OCI-LY3 (cell line): ENCODE results near the gene PLOD1.

Experiments
- EZH2phosphoT487 ChIP-seq: fragments of 200-600 bp; shearing (Covaris generic); IDR thresholded peaks from 2 replicates; pipeline ENCODE4 v1.6.1; 2018; ENCODE audit warnings: antibody characterized with exemption, mixed run types, low read depth
- TF ChIP-seq, protein P1 (sequence below): fragments of 200-600, 300-600 bp; sonication (generic); IDR thresholded peaks from 2 replicates; pipeline ENCODE4 v1.5.1; 2014; ENCODE audit warnings: antibody characterized with exemption, low read length, low read depth

- TF ChIP-seq, protein P1, sequence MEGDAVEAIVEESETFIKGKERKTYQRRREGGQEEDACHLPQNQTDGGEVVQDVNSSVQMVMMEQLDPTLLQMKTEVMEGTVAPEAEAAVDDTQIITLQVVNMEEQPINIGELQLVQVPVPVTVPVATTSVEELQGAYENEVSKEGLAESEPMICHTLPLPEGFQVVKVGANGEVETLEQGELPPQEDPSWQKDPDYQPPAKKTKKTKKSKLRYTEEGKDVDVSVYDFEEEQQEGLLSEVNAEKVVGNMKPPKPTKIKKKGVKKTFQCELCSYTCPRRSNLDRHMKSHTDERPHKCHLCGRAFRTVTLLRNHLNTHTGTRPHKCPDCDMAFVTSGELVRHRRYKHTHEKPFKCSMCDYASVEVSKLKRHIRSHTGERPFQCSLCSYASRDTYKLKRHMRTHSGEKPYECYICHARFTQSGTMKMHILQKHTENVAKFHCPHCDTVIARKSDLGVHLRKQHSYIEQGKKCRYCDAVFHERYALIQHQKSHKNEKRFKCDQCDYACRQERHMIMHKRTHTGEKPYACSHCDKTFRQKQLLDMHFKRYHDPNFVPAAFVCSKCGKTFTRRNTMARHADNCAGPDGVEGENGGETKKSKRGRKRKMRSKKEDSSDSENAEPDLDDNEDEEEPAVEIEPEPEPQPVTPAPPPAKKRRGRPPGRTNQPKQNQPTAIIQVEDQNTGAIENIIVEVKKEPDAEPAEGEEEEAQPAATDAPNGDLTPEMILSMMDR = no peak
- no peak for TF ChIP-seq EZH2phosphoT487
Observed at GRCh38 chr1:11961230-11961629, 26.7 kb downstream of the PLOD1 start.
